ENCODE measurements around the gene TTYH3.
"Not testable (repeated sequence)": the region's sequence is repeated elsewhere in the genome, so short reads cannot be mapped to it uniquely, and the experiment has no call there.

Gene TTYH3

DNA sequence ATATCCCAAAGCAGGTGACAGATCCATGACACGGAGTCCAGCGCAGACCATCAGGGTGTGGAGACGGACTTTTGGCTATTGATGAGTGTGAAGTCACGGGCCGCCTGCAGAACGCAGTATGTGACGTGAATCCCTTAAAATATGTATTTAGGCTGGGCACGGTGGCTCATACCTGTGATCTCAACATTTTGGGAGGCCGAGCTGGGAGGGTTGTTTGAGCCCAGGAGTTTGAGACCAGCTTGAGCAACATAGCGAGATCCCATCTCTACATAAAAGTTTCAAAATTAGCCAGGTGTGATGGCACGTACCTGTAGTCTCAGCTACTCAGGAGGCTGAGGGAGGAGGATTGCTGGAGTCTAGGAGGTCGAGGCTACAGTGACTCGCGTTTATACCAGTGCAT is 54.3 kb downstream of the TTYH3 start:
- Histone ChIP-seq H3K9ac (ENCODE audit: insufficient read length) (no peak overlapping the region), H3K36me3 (ENCODE audit: insufficient read depth, low read length) (no peaks in the 10 kb centered on the region), H3K9me3 (ENCODE audit: low read depth, low read length) (no peaks in the 10 kb centered on the region), H3K27ac (no peak overlapping the region), H3K4me3 (no peak overlapping the region)
- DNase-seq (ENCODE audit: low read depth, low spot score): no peak
- no peak for TF ChIP-seq FOXP2 (optimal IDR thresholded peaks at IDR 0.05; ENCODE audit: control extremely low read depth, extremely low read length, insufficient read depth)
- TF ChIP-seq EZH2 (IDR thresholded peaks at IDR 0.05): no peak
- TF ChIP-seq POLR2AphosphoS5 (IDR thresholded peaks at IDR 0.05; ENCODE audit: borderline replicate concordance, low read depth, low read length): no peak

DNA sequence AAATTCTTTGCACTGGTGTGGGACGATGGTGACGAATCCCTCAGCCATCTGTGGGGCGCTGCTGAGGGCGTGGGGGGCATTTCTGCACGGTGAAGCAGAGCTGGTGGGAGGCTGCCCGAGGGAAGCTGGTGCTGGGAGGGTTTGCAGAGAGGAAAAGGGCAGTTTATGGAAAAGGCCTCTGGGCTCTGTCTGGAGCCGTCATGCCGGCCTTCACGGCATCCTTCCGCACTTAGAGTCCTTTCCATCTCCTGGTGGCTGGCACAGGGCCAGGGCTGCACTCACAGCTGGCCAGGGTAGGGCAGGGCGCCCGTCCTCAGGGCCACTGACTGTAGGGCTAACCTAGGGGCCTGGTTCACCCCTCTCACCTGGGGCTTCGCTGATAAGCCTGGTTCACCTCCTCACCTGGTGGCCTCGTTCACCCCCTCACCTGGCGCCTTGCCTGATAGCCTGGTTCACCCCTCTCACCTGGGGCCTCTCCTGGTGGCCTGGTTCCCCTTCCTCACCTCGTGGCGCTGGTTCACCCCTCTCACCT is 55.6 kb downstream of the TTYH3 start:
- no peak for DNase-seq (ENCODE audit: low read depth, low spot score)
- no peak overlapping the region for H3K4me3 ChIP-seq
- no peak overlapping the region for H3K27ac ChIP-seq
- no peaks in the 10 kb centered on the region for H3K36me3 ChIP-seq (ENCODE audit: insufficient read depth, low read length)
- H3K9me3 ChIP-seq (ENCODE audit: low read depth, low read length): no peaks in the 10 kb centered on the region
- H3K9ac ChIP-seq (ENCODE audit: insufficient read length): no peak overlapping the region
- TF ChIP-seq FOXP2 (optimal IDR thresholded peaks at IDR 0.05; ENCODE audit: control extremely low read depth, extremely low read length, insufficient read depth) (no peak), POLR2AphosphoS5 (IDR thresholded peaks at IDR 0.05; ENCODE audit: borderline replicate concordance, low read depth, low read length) (no peak), EZH2 (IDR thresholded peaks at IDR 0.05) (no peak)

GRCh38 chr7:2687881-2688318 is 56.1 kb downstream of the TTYH3 start, which contains the start of gene AMZ1:
AMZ1 (plus strand) TSS chr7:2688202; CDS start chr7:2700452, 12,250 bp downstream.
- TF ChIP-seq POLR2AphosphoS5 (IDR thresholded peaks at IDR 0.05; ENCODE audit: borderline replicate concordance, low read depth, low read length): no peak
- TF ChIP-seq FOXP2 (optimal IDR thresholded peaks at IDR 0.05; ENCODE audit: control extremely low read depth, extremely low read length, insufficient read depth): no peak
- TF ChIP-seq EZH2 (IDR thresholded peaks at IDR 0.05): no peak

DNA sequence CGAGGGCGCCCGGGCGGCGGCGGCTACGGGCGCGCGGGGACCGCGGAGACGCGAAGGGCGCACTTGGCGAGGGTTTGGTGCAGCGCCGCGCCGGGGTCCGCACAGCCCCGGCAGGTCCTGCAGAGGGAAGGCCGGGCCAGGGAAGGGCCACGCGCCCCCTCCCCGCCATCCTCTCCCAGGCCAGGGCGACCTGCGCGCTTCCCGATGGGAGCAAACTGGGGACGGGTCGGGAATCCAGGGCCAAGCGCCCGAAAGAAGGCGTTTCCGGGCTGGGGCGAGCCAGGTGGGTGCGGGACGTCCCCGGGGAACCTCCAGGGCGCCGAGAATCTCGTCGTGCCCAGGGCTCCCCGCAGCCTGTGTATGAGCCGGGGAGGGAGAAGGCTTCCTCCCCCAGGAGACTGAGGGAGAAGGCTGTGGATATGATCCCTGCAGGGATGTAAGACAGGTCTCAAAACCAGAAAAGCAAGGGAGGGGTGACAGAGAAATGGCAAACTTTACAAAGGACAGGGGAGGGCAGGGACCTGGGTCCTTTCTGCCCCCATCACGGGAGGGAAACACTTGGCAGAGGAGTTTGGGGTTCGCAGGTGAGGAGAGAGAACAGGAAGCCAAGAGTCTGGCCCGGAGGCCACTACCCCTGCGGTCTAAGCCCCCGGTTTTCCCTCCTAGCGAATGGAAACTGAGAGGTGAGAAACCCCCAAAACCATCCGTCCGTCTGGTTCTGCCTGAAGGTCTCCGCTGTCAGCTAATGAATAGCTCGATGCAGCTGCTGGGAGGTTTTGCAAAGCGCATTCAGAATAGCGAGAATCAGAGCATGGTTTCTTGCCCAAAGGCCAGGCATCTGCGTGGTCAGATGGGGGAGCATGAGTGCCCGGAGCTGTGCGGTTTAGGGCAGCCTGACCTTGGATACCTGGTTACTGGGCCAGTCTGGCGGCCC is 56.9 kb downstream of the TTYH3 start:
- no peak overlapping the region for H3K9ac ChIP-seq (ENCODE audit: insufficient read length)
- no peak overlapping the region for H3K27ac ChIP-seq
- no peaks in the 10 kb centered on the region for H3K36me3 ChIP-seq (ENCODE audit: insufficient read depth, low read length)
- TF ChIP-seq FOXP2 (optimal IDR thresholded peaks at IDR 0.05; ENCODE audit: control extremely low read depth, extremely low read length, insufficient read depth) (no peak), EZH2 (IDR thresholded peaks at IDR 0.05) (peak; percentile 71), POLR2AphosphoS5 (IDR thresholded peaks at IDR 0.05; ENCODE audit: borderline replicate concordance, low read depth, low read length) (no peak)
- no peaks in the 10 kb centered on the region for H3K9me3 ChIP-seq (ENCODE audit: low read depth, low read length)
- no peak overlapping the region for H3K4me3 ChIP-seq
- DNase-seq (ENCODE audit: low read depth, low spot score): no peak

More at GRCh38 chr7:2687881-2688318, 56.1 kb downstream of the TTYH3 start, which contains the start of gene AMZ1:
- H3K9me3 ChIP-seq (ENCODE audit: low read depth, low read length): no peaks in the 10 kb centered on the region
- no peak within 1 kb of the TSS for H3K9ac ChIP-seq (ENCODE audit: insufficient read length)
- no peak within 1 kb of the TSS for H3K4me3 ChIP-seq
- H3K36me3 ChIP-seq (ENCODE audit: insufficient read depth, low read length): no peaks in the 10 kb centered on the region
- H3K27ac ChIP-seq: no peak within 1 kb of the TSS
- DNase-seq (ENCODE audit: low read depth, low spot score): no peak

GRCh38 chr7:2689343-2689847 is 57.6 kb downstream of the TTYH3 start:
- TF ChIP-seq POLR2AphosphoS5 (IDR thresholded peaks at IDR 0.05; ENCODE audit: borderline replicate concordance, low read depth, low read length): no peak
- no peak overlapping the region for H3K27ac ChIP-seq
- no peaks in the 10 kb centered on the region for H3K9me3 ChIP-seq (ENCODE audit: low read depth, low read length)
- DNase-seq (ENCODE audit: low read depth, low spot score): no peak
- H3K36me3 ChIP-seq (ENCODE audit: insufficient read depth, low read length): no peaks in the 10 kb centered on the region
- no peak overlapping the region for H3K4me3 ChIP-seq
- H3K9ac ChIP-seq (ENCODE audit: insufficient read length): no peak overlapping the region

DNA sequence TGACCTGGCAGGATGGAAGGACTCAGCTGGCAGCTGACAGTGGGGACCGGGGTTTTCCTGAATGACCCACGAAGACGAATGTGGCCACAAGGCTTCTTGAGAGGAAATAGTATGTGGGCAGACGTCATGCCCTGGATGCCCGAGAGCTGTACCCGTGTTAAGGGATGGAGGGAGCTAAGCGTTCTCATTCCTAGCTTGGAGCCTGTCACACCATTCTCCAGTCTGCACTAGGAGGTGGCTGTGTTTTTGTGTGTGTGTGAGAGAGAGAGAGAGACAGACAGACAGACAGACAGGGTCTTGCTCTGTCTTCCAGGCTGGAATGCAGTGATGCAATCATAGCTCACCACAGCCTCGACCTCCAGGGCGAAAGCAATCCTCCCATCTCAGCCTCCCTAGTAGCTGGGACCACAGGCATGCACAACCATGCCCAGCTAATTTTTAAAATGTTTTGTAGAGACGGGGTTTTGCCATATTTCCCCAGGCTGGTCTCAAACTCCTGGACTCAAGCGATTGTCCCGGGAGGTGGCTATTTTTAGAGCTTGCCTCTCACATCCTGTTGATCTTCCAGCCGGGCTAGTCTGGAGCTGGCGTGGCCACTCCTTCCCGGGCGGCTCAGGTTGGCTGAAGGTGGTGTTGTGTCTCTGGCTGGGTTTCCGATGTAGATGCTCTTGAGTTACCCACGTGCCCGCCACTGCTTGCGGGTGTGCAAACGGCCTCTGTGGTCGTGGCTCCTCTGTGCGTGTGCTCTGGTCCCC is 58.3 kb downstream of the TTYH3 start:
- Histone ChIP-seq H3K36me3 (ENCODE audit: insufficient read depth, low read length) (no peaks in the 10 kb centered on the region), H3K4me3 (no peak overlapping the region), H3K9ac (ENCODE audit: insufficient read length) (no peak overlapping the region), H3K9me3 (ENCODE audit: low read depth, low read length) (no peaks in the 10 kb centered on the region), H3K27ac (no peak overlapping the region)
- DNase-seq (ENCODE audit: low read depth, low spot score): no peak
- no peak for TF ChIP-seq FOXP2 (optimal IDR thresholded peaks at IDR 0.05; ENCODE audit: control extremely low read depth, extremely low read length, insufficient read depth)
- no peak for TF ChIP-seq POLR2AphosphoS5 (IDR thresholded peaks at IDR 0.05; ENCODE audit: borderline replicate concordance, low read depth, low read length)
- no peak for TF ChIP-seq EZH2 (IDR thresholded peaks at IDR 0.05)

DNA sequence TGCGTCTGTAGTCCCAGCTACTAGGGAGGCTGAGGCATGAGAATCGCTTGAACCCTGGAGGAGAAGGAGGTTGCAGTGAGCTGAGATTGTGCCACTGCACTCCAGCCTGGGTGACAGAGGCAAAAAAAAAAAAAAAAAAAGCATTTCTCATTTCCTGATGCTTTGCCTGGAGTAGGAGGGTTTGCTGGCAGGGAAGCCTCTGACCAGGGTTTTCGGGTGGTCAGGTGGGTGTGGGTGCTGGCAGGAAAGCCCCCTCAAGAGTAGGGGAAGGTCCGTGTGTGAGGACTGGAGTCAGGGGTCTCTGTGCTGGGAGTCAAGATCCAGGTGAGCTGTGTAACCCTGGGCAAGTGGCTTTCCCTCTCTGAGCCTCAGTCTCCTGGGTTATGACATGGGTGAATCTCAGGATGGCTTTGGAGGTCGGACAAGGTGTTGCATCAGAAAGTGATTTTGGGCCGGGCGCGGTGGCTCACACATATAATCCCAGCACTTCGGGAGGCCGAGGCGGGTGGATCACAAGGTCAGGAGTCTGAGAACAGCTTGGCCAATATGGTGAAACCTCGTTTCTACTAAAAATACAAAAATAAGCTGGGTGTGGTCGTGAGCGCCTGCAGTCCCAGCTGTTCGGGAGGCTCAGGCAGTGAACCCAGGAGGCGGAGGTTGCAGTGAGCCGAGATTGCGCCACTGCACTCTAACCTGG is 59.4 kb downstream of the TTYH3 start:
- TF ChIP-seq FOXP2 (optimal IDR thresholded peaks at IDR 0.05; ENCODE audit: control extremely low read depth, extremely low read length, insufficient read depth) (no peak), EZH2 (IDR thresholded peaks at IDR 0.05) (no peak), POLR2AphosphoS5 (IDR thresholded peaks at IDR 0.05; ENCODE audit: borderline replicate concordance, low read depth, low read length) (no peak)
- H3K27ac ChIP-seq: no peak overlapping the region
- no peak for DNase-seq (ENCODE audit: low read depth, low spot score)
- no peaks in the 10 kb centered on the region for H3K9me3 ChIP-seq (ENCODE audit: low read depth, low read length)
- H3K36me3 ChIP-seq (ENCODE audit: insufficient read depth, low read length): no peaks in the 10 kb centered on the region
- no peak overlapping the region for H3K9ac ChIP-seq (ENCODE audit: insufficient read length)
- no peak overlapping the region for H3K4me3 ChIP-seq

GRCh38 chr7:2691932-2692439 is 60.2 kb downstream of the TTYH3 start:
- H3K4me3 ChIP-seq; H3K36me3 ChIP-seq (ENCODE audit: insufficient read depth, low read length); H3K27ac ChIP-seq; H3K9ac ChIP-seq (ENCODE audit: insufficient read length); DNase-seq (ENCODE audit: low read depth, low spot score); H3K9me3 ChIP-seq (ENCODE audit: low read depth, low read length): not testable (repeated sequence)

All from SK-N-MC (cell line).